ES-I3 (cell line): Measurements from ENCODE around the gene UCKL1.
"Not testable (repeated sequence)": the region's sequence is repeated elsewhere in the genome, so short reads cannot be mapped to it uniquely, and the experiment has no call there.

ENCODE experiments used
- H3K36me3 ChIP-seq: 2 replicates; pipeline ENCODE4 v1.6.1; 2013; ENCODE audit warnings: mild to moderate bottlenecking, low read length, control low read depth, moderate library complexity; ENCODE audit not compliant: insufficient read depth
- H3K4me1 ChIP-seq: 2 replicates; pipeline ENCODE4 v1.6.1; 2013; ENCODE audit warnings: mild to moderate bottlenecking, control low read depth, low read length; ENCODE audit not compliant: insufficient read depth
- H3K9ac ChIP-seq: 2 replicates; pipeline ENCODE4 v1.6.1; 2013; ENCODE audit warnings: low read depth, mild to moderate bottlenecking, low read length, moderate library complexity
- H3K9me3 ChIP-seq: 2 replicates; pipeline ENCODE4 v1.6.1; 2013; ENCODE audit warnings: mild to moderate bottlenecking, low read length, moderate library complexity; ENCODE audit not compliant: control insufficient read depth, insufficient read depth

Gene UCKL1

GRCh38 chr20:63935447-63935846 lies 20.8 kb downstream of the UCKL1 start:
- no peaks in the 10 kb centered on the region for H3K9me3 ChIP-seq
- peaks cover 4% of the 10 kb centered on the region; the same call in 1 of the 2 replicates for H3K36me3 ChIP-seq
- no peak overlapping the region for H3K9ac ChIP-seq
- no peaks in the 10 kb centered on the region; the same call in 1 of the 2 replicates for H3K4me1 ChIP-seq

GRCh38 chr20:63934271-63935068 lies 21.7 kb downstream of the UCKL1 start:
- peaks cover 8% of the 10 kb centered on the region for H3K36me3 ChIP-seq
- H3K9ac ChIP-seq, result no peak overlapping the region
- no peaks in the 10 kb centered on the region for H3K9me3 ChIP-seq
- no peaks in the 10 kb centered on the region; the same call in 1 of the 2 replicates for H3K4me1 ChIP-seq

- Histone ChIP-seq H3K36me3 (peaks cover 8% of the 10 kb centered on the region), H3K4me1 (no peaks in the 10 kb centered on the region; the same call in 1 of the 2 replicates), H3K9ac (no peak overlapping the region), H3K9me3 (no peaks in the 10 kb centered on the region)
Measured at GRCh38 chr20:63933646-63934045, 22.6 kb downstream of the UCKL1 start.

DNA sequence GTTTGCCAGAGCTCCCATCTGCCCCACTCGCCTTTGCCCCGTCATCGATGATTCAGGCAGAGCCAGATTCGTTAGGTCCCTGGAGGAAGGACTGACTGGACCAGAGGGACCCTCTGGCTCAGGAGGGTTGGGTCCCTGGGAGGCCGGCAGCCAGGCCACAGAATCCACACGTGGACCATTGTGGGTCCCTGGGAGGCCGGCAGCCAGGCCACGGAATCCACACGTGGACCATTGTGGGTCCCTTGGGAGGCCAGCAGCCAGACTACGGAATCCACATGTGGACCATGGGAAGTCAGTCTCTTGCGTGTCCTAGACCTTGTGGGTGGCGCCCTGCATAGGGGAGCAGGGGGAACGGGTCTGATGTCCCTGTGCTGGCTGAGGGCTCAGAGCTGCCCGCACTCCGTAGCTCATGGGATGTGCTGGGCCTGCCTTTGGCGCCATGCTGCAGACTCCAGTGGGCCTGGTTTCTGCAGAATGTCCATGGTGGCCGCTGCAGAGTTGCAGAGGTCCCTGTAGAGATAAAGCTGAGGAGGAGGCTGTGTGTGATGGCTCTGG lies 23.5 kb downstream of the UCKL1 start:
- no peak overlapping the region for H3K9ac ChIP-seq
- no peaks in the 10 kb centered on the region for H3K9me3 ChIP-seq
- no peaks in the 10 kb centered on the region; the same call in 1 of the 2 replicates for H3K4me1 ChIP-seq
- H3K36me3 ChIP-seq, result peaks cover 8% of the 10 kb centered on the region

DNA sequence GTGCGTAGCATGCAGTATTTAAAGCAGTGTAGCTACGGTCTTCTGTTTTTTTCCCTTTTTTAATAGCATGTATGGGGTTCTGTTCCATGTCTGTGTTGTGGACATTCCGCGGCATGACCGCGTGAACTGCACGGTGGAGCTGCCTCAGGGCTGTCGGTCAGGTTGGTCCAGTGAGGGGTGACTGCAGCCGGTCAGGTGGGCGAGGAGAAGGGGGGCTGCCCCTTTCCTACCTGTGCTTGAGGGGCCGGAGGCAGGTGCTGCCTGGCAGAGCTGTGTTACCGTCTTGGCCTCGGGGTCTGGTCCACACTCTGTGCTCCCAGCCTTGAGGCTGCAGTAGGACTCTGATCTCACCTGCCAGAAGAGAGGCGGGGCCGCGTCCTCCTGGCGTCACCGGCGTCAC lies 24.5 kb downstream of the UCKL1 start:
- H3K9me3 ChIP-seq, result no peaks in the 10 kb centered on the region
- H3K9ac ChIP-seq, result no peak overlapping the region
- H3K36me3 ChIP-seq, result peaks cover 8% of the 10 kb centered on the region
- no peaks in the 10 kb centered on the region for H3K4me1 ChIP-seq

DNA sequence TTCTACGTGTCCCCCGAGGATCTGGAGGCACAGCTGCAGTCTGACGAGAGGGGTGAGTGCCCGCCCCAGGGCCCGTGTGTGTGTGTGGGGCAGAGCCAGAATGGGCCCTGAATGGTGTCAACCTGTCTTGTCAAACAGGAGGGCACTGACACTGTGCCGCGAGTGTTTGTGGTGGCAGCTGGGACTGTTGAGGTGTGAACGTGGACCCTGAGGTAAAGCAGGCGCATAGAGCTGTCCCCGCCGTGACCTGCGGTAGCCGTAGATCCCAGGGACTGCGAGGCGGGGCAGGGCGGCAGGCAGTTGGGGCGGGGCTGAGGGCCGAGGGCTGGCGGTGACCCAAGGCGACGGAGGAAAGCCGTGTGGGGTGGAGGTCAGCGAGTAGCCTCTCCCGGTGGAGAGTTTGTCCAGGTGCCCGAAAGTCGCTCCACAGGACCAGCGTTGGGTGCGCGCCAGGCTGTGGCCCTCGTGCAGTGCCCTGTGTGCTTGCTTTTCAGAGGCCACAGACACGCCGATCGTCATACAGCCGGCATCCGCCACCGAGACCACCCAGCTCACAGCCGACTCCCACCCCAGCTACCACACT lies 25.2 kb downstream of the UCKL1 start:
- H3K36me3 ChIP-seq, result peaks cover 8% of the 10 kb centered on the region
- H3K9me3 ChIP-seq, result no peaks in the 10 kb centered on the region
- H3K9ac ChIP-seq, result no peak overlapping the region
- H3K4me1 ChIP-seq, result no peaks in the 10 kb centered on the region

GRCh38 chr20:63929473-63929883 lies 26.7 kb downstream of the UCKL1 start:
- H3K9me3 ChIP-seq, H3K36me3 ChIP-seq, H3K9ac ChIP-seq, H3K4me1 ChIP-seq: not testable (repeated sequence)

DNA sequence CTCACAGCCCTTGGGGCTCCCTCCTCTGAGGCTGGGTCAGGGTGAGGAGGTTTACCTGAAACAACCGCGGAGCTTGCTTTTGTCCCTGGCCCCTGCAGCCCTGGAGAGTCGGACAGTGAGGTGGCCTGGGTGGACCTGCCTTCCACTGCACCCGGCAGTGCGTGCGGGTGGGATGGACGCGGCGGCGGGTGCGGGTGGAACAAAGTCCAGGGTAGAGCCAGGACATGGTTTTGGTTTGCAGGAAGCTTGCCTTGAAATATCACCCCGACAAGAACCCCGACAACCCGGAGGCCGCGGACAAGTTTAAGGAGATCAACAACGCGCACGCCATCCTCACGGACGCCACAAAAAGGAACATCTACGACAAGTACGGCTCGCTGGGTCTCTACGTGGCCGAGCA lies 27.1 kb downstream of the UCKL1 start:
- Histone ChIP-seq H3K9ac (no peak overlapping the region), H3K9me3 (no peaks in the 10 kb centered on the region), H3K36me3 (peaks cover 4% of the 10 kb centered on the region), H3K4me1 (no peaks in the 10 kb centered on the region)

- Histone ChIP-seq H3K4me1 (no peaks in the 10 kb centered on the region), H3K9me3 (no peaks in the 10 kb centered on the region), H3K9ac (no peak overlapping the region), H3K36me3 (peaks cover 4% of the 10 kb centered on the region)
Measured at GRCh38 chr20:63926298-63926697, 29.9 kb downstream of the UCKL1 start.

- Histone ChIP-seq H3K36me3 (no peaks in the 10 kb centered on the region; the same call in none of the 2 replicates), H3K9me3 (no peaks in the 10 kb centered on the region), H3K4me1 (no peaks in the 10 kb centered on the region), H3K9ac (no peak overlapping the region)
Measured at GRCh38 chr20:63924241-63924640, 32.0 kb downstream of the UCKL1 start.

DNA sequence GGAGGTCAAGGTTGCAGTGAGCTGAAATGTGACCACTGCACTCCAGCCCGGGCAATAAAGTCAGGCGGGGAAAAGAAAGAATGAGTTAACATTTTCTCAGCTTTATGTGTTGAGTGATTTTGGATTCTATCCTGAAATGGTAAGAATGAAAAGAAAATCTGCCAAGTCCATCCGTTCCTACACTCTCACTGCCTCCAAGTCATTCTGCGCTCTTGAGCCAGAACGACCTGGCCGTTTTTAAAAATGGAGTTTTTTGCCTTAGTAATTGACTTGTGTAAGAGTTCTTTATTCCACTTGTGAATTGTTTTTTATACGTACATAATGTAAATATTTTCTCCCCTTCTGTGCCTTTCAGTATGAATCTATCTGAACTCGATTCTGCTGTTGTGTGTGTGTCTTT lies 32.6 kb downstream of the UCKL1 start:
- Histone ChIP-seq H3K36me3 (no peaks in the 10 kb centered on the region; the same call in 1 of the 2 replicates), H3K9me3 (no peaks in the 10 kb centered on the region), H3K9ac (no peak overlapping the region), H3K4me1 (no peaks in the 10 kb centered on the region)

GRCh38 chr20:63920226-63920625 lies 36.0 kb downstream of the UCKL1 start:
- no peaks in the 10 kb centered on the region; the same call in 1 of the 2 replicates for H3K9me3 ChIP-seq
- H3K36me3 ChIP-seq, result peaks cover 3% of the 10 kb centered on the region; the same call in 1 of the 2 replicates
- no peaks in the 10 kb centered on the region for H3K4me1 ChIP-seq
- H3K9ac ChIP-seq, result no peak overlapping the region

DNA sequence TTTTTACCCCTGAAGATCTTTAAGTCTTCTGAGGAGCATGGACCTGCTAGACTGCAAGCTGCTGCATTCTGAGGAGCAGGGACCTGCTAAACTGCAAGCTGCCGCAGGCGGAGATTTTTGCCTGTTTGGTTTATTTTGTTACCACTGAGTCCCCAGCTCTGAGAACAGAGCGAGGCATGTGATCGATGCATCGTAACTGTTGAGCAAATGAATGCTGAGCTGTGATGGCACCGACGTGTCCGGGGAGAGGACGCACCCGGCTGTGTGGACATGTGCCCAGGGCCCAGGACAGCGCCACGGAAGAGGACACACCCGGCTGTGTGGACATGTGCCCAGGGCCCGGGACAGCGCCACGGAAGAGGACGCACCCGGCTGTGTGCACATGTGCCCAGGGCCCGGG lies 37.1 kb downstream of the UCKL1 start:
- peaks cover 3% of the 10 kb centered on the region; the same call in 1 of the 2 replicates for H3K36me3 ChIP-seq
- no peak overlapping the region for H3K9ac ChIP-seq
- H3K9me3 ChIP-seq, result no peaks in the 10 kb centered on the region; the same call in 1 of the 2 replicates
- no peaks in the 10 kb centered on the region for H3K4me1 ChIP-seq

- Histone ChIP-seq H3K36me3 (peaks cover 3% of the 10 kb centered on the region; the same call in 1 of the 2 replicates), H3K9ac (no peak overlapping the region), H3K4me1 (peaks cover 3% of the 10 kb centered on the region; the same call in 1 of the 2 replicates), H3K9me3 (no peaks in the 10 kb centered on the region; the same call in 1 of the 2 replicates)
Measured at GRCh38 chr20:63917811-63918210, 38.4 kb downstream of the UCKL1 start.
